HEK293 (cell line): ENCODE results near the gene MACF1.
A peak's percentile ranks its signal among the peaks of the same experiment; 100 is the strongest.

Experiments used
- CTCF ChIA-PET: fragments of 350-600 bp; formaldehyde crosslinking; extraction: SDS; loops from one replicate; lab custom pipeline; 2021; ENCODE audit warnings: antibody characterized with exemption; lab: Yijun Ruan, JAX
- POLR2A ChIA-PET: fragments of 300-600 bp; formaldehyde crosslinking; extraction: SDS; loops from one replicate; lab custom pipeline; 2020; ENCODE audit warnings: antibody characterized with exemption, inconsistent platforms; lab: Yijun Ruan, JAX
- H3K27ac ChIP-seq: fragments of 200-500 bp; sonication (Bioruptor generic); 2 replicates; pipeline ENCODE4 v1.5.1; 2014; ENCODE audit warnings: low read depth, low read length, control low read depth, inconsistent platforms; ENCODE audit errors: extremely low read depth
- H3K36me3 ChIP-seq, 2 experiments: fragments of 200-500 bp in 1 of 2; sonication (Bioruptor generic) in 1 of 2; 1 replicate in 1 of 2; 2 replicates in 1 of 2; pipeline ENCODE4 v1.5.1; 2014 to 2017; ENCODE audit warnings: inconsistent platforms in 2 of 2, low read length in 2 of 2; ENCODE audit not compliant: control insufficient read depth in 2 of 2, insufficient read depth in 1 of 2
- H3K4me1 ChIP-seq: fragments of 200-500 bp; sonication (Bioruptor generic); 2 replicates; pipeline ENCODE4 v1.5.1; 2014; ENCODE audit warnings: mild to moderate bottlenecking, low read length, inconsistent platforms; ENCODE audit not compliant: control insufficient read depth, insufficient read depth
- H3K4me3 ChIP-seq: 2 replicates; pipeline ENCODE4 v1.5.1; 2011; ENCODE audit warnings: low read depth, mild to moderate bottlenecking, control low read depth, low read length, moderate library complexity
- H3K9me3 ChIP-seq: fragments of 200-500 bp; sonication (Bioruptor generic); 2 replicates; pipeline ENCODE4 v1.5.1; 2014; ENCODE audit warnings: low read depth, low read length, inconsistent platforms; ENCODE audit not compliant: control insufficient read depth, insufficient read depth
- GLIS2 ChIP-seq: fragments of 450-650 bp; formaldehyde crosslinking; IDR thresholded peaks from 2 replicates; pipeline ENCODE4 v1.5.1; 2016; ENCODE audit warnings: missing biosample characterization, missing genetic modification characterization
- KLF8 ChIP-seq: fragments of 450-650 bp; formaldehyde crosslinking; IDR thresholded peaks from 2 replicates; pipeline ENCODE4 v1.5.1; 2016; ENCODE audit warnings: missing biosample characterization, missing genetic modification characterization
- MZF1 ChIP-seq: fragments of 450-650 bp; formaldehyde crosslinking; IDR thresholded peaks from 2 replicates; pipeline ENCODE4 v1.5.1; 2017; ENCODE audit warnings: missing biosample characterization, missing genetic modification characterization, borderline replicate concordance
- OVOL3 ChIP-seq: fragments of 450-650 bp; formaldehyde crosslinking; IDR thresholded peaks from 2 replicates; pipeline ENCODE4 v1.5.1; 2016; ENCODE audit warnings: missing biosample characterization, missing genetic modification characterization
- REPIN1 ChIP-seq: fragments of 450-650 bp; formaldehyde crosslinking; IDR thresholded peaks from 2 replicates; pipeline ENCODE4 v1.5.1; 2017; ENCODE audit warnings: missing biosample characterization, missing genetic modification characterization, low read depth
- ZBTB10 ChIP-seq: fragments of 450-650 bp; formaldehyde crosslinking; IDR thresholded peaks from 2 replicates; pipeline ENCODE4 v1.5.1; 2016; ENCODE audit warnings: missing biosample characterization, missing genetic modification characterization
- ZBTB48 ChIP-seq: fragments of 450-650 bp; formaldehyde crosslinking; IDR thresholded peaks from 2 replicates; pipeline ENCODE4 v1.5.1; 2016; ENCODE audit warnings: missing biosample characterization, missing genetic modification characterization
- ZFP69B ChIP-seq: fragments of 450-650 bp; formaldehyde crosslinking; IDR thresholded peaks from 2 replicates; pipeline ENCODE4 v1.5.1; 2016; ENCODE audit warnings: missing biosample characterization, missing genetic modification characterization
- ZNF112 ChIP-seq: fragments of 450-650 bp; formaldehyde crosslinking; IDR thresholded peaks from 2 replicates; pipeline ENCODE4 v1.5.0; 2017; ENCODE audit warnings: missing biosample characterization, missing genetic modification characterization
- ZNF175 ChIP-seq: fragments of 450-650 bp; formaldehyde crosslinking; IDR thresholded peaks from 2 replicates; pipeline ENCODE4 v1.5.1; 2016; ENCODE audit warnings: missing biosample characterization, missing genetic modification characterization
- ZNF2 ChIP-seq: fragments of 450-650 bp; formaldehyde crosslinking; IDR thresholded peaks from 2 replicates; pipeline ENCODE4 v1.5.1; 2016; ENCODE audit warnings: missing biosample characterization, missing genetic modification characterization
- ZNF214 ChIP-seq: fragments of 450-650 bp; formaldehyde crosslinking; IDR thresholded peaks from 2 replicates; pipeline ENCODE4 v1.5.1; 2017; ENCODE audit warnings: missing biosample characterization, mild to moderate bottlenecking, missing genetic modification characterization, borderline replicate concordance
- ZNF362 ChIP-seq: fragments of 450-650 bp; formaldehyde crosslinking; IDR thresholded peaks from 2 replicates; pipeline ENCODE4 v1.5.1; 2016; ENCODE audit warnings: missing biosample characterization, missing genetic modification characterization
- ZNF585B ChIP-seq: fragments of 450-650 bp; formaldehyde crosslinking; IDR thresholded peaks from 2 replicates; pipeline ENCODE4 v1.5.1; 2016; ENCODE audit warnings: missing biosample characterization, missing genetic modification characterization
- ZNF747 ChIP-seq: fragments of 450-650 bp; formaldehyde crosslinking; IDR thresholded peaks from 2 replicates; pipeline ENCODE4 v1.5.1; 2016; ENCODE audit warnings: missing biosample characterization, missing genetic modification characterization
- ZSCAN30 ChIP-seq: fragments of 450-650 bp; IDR thresholded peaks from 2 replicates; pipeline ENCODE4 v1.5.1; 2018; ENCODE audit warnings: missing biosample characterization, mild to moderate bottlenecking, missing genetic modification characterization, moderate library complexity
- ZXDB ChIP-seq: fragments of 450-650 bp; formaldehyde crosslinking; IDR thresholded peaks from 2 replicates; pipeline ENCODE4 v1.5.1; 2016; ENCODE audit warnings: missing biosample characterization, missing genetic modification characterization
- TF ChIP-seq, protein P1 (sequence below): fragments of 450-650 bp; formaldehyde crosslinking; conservative IDR thresholded peaks from 2 replicates; pipeline ENCODE4 v1.5.1; 2016; ENCODE audit warnings: low read depth, missing biosample characterization, missing genetic modification characterization
- TF ChIP-seq, protein P2 (sequence below): fragments of 450-650 bp; formaldehyde crosslinking; IDR thresholded peaks from 2 replicates; pipeline ENCODE4 v1.5.1; 2016; ENCODE audit warnings: missing biosample characterization, missing genetic modification characterization
- TF ChIP-seq, protein P3 (sequence below): fragments of 450-650 bp; formaldehyde crosslinking; IDR thresholded peaks from 2 replicates; pipeline ENCODE4 v1.5.1; 2016; ENCODE audit warnings: missing biosample characterization, missing genetic modification characterization
- TF ChIP-seq, protein P4 (sequence below): fragments of 450-650 bp; formaldehyde crosslinking; IDR thresholded peaks from 2 replicates; pipeline ENCODE4 v1.5.1; 2017; ENCODE audit warnings: missing biosample characterization, missing genetic modification characterization

Gene MACF1

GRCh38 chr1:39168301-39169080, 36.0 kb upstream of the MACF1 start (continued):
- TF ChIP-seq, protein P1, sequence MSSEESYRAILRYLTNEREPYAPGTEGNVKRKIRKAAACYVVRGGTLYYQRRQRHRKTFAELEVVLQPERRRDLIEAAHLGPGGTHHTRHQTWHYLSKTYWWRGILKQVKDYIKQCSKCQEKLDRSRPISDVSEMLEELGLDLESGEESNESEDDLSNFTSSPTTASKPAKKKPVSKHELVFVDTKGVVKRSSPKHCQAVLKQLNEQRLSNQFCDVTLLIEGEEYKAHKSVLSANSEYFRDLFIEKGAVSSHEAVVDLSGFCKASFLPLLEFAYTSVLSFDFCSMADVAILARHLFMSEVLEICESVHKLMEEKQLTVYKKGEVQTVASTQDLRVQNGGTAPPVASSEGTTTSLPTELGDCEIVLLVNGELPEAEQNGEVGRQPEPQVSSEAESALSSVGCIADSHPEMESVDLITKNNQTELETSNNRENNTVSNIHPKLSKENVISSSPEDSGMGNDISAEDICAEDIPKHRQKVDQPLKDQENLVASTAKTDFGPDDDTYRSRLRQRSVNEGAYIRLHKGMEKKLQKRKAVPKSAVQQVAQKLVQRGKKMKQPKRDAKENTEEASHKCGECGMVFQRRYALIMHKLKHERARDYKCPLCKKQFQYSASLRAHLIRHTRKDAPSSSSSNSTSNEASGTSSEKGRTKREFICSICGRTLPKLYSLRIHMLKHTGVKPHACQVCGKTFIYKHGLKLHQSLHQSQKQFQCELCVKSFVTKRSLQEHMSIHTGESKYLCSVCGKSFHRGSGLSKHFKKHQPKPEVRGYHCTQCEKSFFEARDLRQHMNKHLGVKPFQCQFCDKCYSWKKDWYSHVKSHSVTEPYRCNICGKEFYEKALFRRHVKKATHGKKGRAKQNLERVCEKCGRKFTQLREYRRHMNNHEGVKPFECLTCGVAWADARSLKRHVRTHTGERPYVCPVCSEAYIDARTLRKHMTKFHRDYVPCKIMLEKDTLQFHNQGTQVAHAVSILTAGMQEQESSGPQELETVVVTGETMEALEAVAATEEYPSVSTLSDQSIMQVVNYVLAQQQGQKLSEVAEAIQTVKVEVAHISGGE (tag by site-specific recombination) = no peak
- TF ChIP-seq REPIN1 (tag by site-specific recombination) (no peak), ZSCAN30 (0 out of 2 replicates have a peak, but pooled peaks have one; percentile 36), ZNF112 (no peak), ZFP69B (tag by site-specific recombination) (no peak), ZNF175 (no peak), ZNF362 (tag by site-specific recombination) (no peak)
- TF ChIP-seq, protein P2, sequence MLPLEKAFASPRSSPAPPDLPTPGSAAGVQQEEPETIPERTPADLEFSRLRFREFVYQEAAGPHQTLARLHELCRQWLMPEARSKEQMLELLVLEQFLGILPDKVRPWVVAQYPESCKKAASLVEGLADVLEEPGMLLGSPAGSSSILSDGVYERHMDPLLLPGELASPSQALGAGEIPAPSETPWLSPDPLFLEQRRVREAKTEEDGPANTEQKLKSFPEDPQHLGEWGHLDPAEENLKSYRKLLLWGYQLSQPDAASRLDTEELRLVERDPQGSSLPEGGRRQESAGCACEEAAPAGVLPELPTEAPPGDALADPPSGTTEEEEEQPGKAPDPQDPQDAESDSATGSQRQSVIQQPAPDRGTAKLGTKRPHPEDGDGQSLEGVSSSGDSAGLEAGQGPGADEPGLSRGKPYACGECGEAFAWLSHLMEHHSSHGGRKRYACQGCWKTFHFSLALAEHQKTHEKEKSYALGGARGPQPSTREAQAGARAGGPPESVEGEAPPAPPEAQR = no peak

- Histone ChIP-seq H3K36me3 (no peaks in the 10 kb centered on the region), H3K9me3 (no peaks in the 10 kb centered on the region), H3K4me1 (peaks cover 12% of the 10 kb centered on the region), H3K27ac (no peak overlapping the region), H3K4me3 (no peak overlapping the region)
- ChIA-PET POLR2A (interaction anchor here (1.1 kb wide), 1 partner anchor 12 kb away, joined by 3 read pairs; no protein-coding TSS in a partner anchor), CTCF (interaction anchor here (0.6 to 1.1 kb wide), 6 partner anchors 9 to 520 kb away, joined by 3 read pairs; no protein-coding TSS in a partner anchor)
- TF ChIP-seq KLF8 (no peak), ZNF214 (tag by site-specific recombination) (no peak), ZBTB10 (tag by site-specific recombination) (no peak), ZXDB (tag by site-specific recombination) (peak; percentile 37; the same call in 1 of the 2 replicates), MZF1 (peak; percentile 78; the same call in 1 of the 2 replicates), GLIS2 (no peak), ZNF585B (no peak), OVOL3 (tag by site-specific recombination) (no peak), ZNF747 (no peak), ZFP69B (tag by site-specific recombination) (no peak), ZNF2 (no peak), ZBTB48 (tag by site-specific recombination) (peak; percentile 78)
- TF ChIP-seq, protein P3, sequence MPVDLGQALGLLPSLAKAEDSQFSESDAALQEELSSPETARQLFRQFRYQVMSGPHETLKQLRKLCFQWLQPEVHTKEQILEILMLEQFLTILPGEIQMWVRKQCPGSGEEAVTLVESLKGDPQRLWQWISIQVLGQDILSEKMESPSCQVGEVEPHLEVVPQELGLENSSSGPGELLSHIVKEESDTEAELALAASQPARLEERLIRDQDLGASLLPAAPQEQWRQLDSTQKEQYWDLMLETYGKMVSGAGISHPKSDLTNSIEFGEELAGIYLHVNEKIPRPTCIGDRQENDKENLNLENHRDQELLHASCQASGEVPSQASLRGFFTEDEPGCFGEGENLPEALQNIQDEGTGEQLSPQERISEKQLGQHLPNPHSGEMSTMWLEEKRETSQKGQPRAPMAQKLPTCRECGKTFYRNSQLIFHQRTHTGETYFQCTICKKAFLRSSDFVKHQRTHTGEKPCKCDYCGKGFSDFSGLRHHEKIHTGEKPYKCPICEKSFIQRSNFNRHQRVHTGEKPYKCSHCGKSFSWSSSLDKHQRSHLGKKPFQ (tag by site-specific recombination) = 0 out of 2 replicates have a peak, but pooled peaks have one; percentile 32
- TF ChIP-seq, protein P4, sequence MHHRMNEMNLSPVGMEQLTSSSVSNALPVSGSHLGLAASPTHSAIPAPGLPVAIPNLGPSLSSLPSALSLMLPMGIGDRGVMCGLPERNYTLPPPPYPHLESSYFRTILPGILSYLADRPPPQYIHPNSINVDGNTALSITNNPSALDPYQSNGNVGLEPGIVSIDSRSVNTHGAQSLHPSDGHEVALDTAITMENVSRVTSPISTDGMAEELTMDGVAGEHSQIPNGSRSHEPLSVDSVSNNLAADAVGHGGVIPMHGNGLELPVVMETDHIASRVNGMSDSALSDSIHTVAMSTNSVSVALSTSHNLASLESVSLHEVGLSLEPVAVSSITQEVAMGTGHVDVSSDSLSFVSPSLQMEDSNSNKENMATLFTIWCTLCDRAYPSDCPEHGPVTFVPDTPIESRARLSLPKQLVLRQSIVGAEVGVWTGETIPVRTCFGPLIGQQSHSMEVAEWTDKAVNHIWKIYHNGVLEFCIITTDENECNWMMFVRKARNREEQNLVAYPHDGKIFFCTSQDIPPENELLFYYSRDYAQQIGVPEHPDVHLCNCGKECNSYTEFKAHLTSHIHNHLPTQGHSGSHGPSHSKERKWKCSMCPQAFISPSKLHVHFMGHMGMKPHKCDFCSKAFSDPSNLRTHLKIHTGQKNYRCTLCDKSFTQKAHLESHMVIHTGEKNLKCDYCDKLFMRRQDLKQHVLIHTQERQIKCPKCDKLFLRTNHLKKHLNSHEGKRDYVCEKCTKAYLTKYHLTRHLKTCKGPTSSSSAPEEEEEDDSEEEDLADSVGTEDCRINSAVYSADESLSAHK (tag by site-specific recombination) = peak; percentile 67
Observed at GRCh38 chr1:39170731-39171667, 33.5 kb upstream of the MACF1 start.
